ENCODE results near the gene SCD5. TPM values are rescaled to one million over a fixed set of nuclear protein-coding genes. Genes with fewer than 3 reads are reported as not detected.

Gene SCD5
- total and polyA plus RNA-seq, 2 donors (not counting 3 experiments of a cell fraction or from before 2014, with no cell fraction given) = 38.4 to 38.5 TPM

GRCh38 chr4:82643994-82644733, 154.4 kb downstream of the SCD5 start:
- no peak overlapping the region for H3K9ac ChIP-seq (replicated peaks; ENCODE audit: extremely low read depth, insufficient read depth, low read length)
- no TSS peak for BruUV-seq (replicated peaks)
- H3K4me2 ChIP-seq (ENCODE audit: insufficient read depth, low read length) = no peak overlapping the region
- no peak overlapping the region for H2AFZ ChIP-seq (ENCODE audit: low read depth, low read length)
- no peaks in the 10 kb centered on the region for H3K27me3 ChIP-seq (ENCODE audit: control insufficient read depth in 2 of 2, insufficient read depth in 2 of 2, low read length in 2 of 2)
- ChIA-PET CTCF (interaction anchor here (0.8 to 1.8 kb wide), 3 partner anchors 22 to 95 kb away, joined by 3 to 8 read pairs (median 5); no protein-coding TSS in a partner anchor), POLR2A (no interaction called here)
- no peak for FAIRE-seq
- no peaks in the 10 kb centered on the region for H3K4me1 ChIP-seq (ENCODE audit: control insufficient read depth, extremely low read depth, insufficient read depth, low read length)
- TF ChIP-seq FOS (IDR thresholded peaks at IDR 0.05; ENCODE audit: borderline replicate concordance, insufficient read depth, low read length) = no peak
- no peak for TF ChIP-seq MAX (IDR thresholded peaks at IDR 0.05; ENCODE audit: insufficient read depth, insufficient read length)
- no peak for TF ChIP-seq GATA2 (IDR thresholded peaks at IDR 0.05; ENCODE audit: insufficient read depth, insufficient read length, low read depth, low read length)
- TF ChIP-seq CTCF (IDR thresholded peaks at IDR 0.05; ENCODE audit: extremely low read depth in 1 of 2, insufficient read depth in 1 of 2, low read depth in 1 of 2, low read length in 2 of 2) = no peak
- TF ChIP-seq EZH2 (IDR thresholded peaks at IDR 0.05; ENCODE audit: borderline replicate concordance, low read depth, low read length, severe bottlenecking) = no peak
- TF ChIP-seq JUN (IDR thresholded peaks at IDR 0.05; ENCODE audit: borderline replicate concordance, insufficient read depth, insufficient read length, low read depth) = no peak
- TF ChIP-seq POLR2A (IDR thresholded peaks at IDR 0.05; ENCODE audit: low read depth, low read length) = no peak
- TF ChIP-seq POLR2AphosphoS5 (IDR thresholded peaks at IDR 0.05; ENCODE audit: insufficient read depth, low read depth, low read length) = no peak
- TF ChIP-seq MYC (IDR thresholded peaks at IDR 0.05; ENCODE audit: low read depth, low read length) = no peak
- no peak overlapping the region for H3K4me3 ChIP-seq (replicated peaks in 1 of 3; ENCODE audit: insufficient read depth in 1 of 3, low read depth in 1 of 3, low read length in 3 of 3)
- H3K27ac ChIP-seq (ENCODE audit: insufficient read depth, low read depth, low read length) = no peak overlapping the region
- no peaks in the 10 kb centered on the region for H3K9me3 ChIP-seq (replicated peaks; ENCODE audit: control insufficient read depth, insufficient read depth, low read length)
- no peaks in the 10 kb centered on the region for H3K79me2 ChIP-seq (ENCODE audit: control insufficient read depth, insufficient read depth, low read length)
- H3K9me1 ChIP-seq (replicated peaks; ENCODE audit: control insufficient read depth, extremely low read depth, insufficient read depth, low read length) = no peaks in the 10 kb centered on the region
- no peaks in the 10 kb centered on the region for H4K20me1 ChIP-seq (replicated peaks; ENCODE audit: control insufficient read depth, extremely low read depth, insufficient read depth, low read length)
- dilution Hi-C loops (cut with MboI; ENCODE audit: extremely low pct_ligation_motif_present, low sequenced_read_pairs) = no loop called here
- DNase-seq (ENCODE audit: low read depth, low spot score) = no peak
- intact Hi-C loops (cut with micrococcal nuclease) = no loop called here
- no peaks in the 10 kb centered on the region for H3K36me3 ChIP-seq (ENCODE audit: control insufficient read depth in 2 of 2, extremely low read depth in 1 of 2, insufficient read depth in 2 of 2, low read length in 2 of 2)

Measured in endothelial cell of umbilical vein (primary cell).